ENCODE measurements around the gene BLNK. TPM values are rescaled to one million over a fixed set of nuclear protein-coding genes. Genes with fewer than 3 reads are reported as not detected.

Gene BLNK
- polyA plus RNA-seq, 1 donor = 27.4 TPM

GRCh38 chr10:96275685-96276418 is 4.5 kb upstream of the BLNK start:
- WGBS (ENCODE audit: insufficient coverage, low lambda C conversion rate) = no CpG with 5 or more reads among the region's 2 CpGs
- Histone ChIP-seq H3K9me3 (ENCODE audit: control insufficient read depth, low read depth, low read length) (peaks cover 3% of the 10 kb centered on the region), H3K27ac (ENCODE audit: low read length) (no peak overlapping the region), H3K4me3 (ENCODE audit: low read length) (no peak overlapping the region), H3K4me1 (ENCODE audit: control insufficient read depth, insufficient read depth, low read length) (peaks cover 26% of the 10 kb centered on the region), H3K27me3 (ENCODE audit: control insufficient read depth, insufficient read depth, low read length) (no peaks in the 10 kb centered on the region), H3K36me3 (ENCODE audit: control insufficient read depth, insufficient read depth, low read length) (no peaks in the 10 kb centered on the region)
- peak in 1 of 2 donors; percentile 33 for DNase-seq

DNA sequence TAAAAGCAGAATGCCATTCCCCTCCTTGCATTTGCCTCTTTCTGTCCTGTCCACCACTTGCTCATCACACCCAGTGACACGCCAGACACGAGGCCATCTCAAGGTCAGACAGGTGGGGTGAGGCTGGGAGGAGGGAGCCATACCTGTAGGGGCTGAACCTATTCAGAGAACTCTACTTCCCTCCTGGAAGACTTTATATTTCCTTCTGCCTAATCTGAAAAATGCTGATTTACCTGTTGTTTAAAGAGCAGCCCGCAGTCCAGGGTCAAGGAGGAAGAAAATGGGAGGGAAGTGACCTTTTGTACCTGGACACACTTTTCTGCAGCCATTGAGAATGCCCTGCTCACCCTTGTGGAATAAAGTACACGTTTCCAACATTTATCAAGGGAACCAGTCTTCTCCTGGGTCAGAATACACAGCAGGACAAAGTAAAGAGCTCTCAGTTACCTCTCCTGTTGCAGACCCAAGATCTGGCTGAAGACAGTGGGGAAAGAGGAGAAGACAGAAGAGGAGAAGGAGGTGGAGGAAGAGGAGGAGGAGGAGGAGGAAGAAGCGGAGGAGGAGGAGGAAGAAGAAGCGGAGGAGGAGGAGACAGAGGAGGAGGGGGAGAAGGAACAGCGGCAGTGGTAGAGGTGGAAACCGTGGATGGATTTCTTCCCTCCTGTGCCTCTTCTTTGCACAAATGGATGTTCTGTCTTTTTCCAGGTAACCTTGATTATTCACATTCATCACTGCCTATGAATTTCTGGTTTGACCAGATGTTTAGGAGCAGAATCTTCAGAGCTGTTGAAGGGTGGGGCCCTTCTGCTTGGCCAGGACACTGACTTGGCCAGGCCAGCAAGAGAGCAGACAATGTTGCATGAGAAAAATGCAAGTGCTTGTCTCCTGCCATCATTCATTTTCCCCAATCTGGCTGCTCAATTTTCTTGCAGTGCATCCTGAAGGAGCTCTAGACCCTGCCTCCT is 1.2 kb upstream of the BLNK start:
- peak in 1 of 2 donors; percentile 65 for DNase-seq
- H3K4me3 ChIP-seq (ENCODE audit: low read length) = no peak overlapping the region
- H3K36me3 ChIP-seq (ENCODE audit: control insufficient read depth, insufficient read depth, low read length) = no peaks in the 10 kb centered on the region
- peaks cover 3% of the 10 kb centered on the region for H3K9me3 ChIP-seq (ENCODE audit: control insufficient read depth, low read depth, low read length)
- peaks cover 43% of the 10 kb centered on the region for H3K4me1 ChIP-seq (ENCODE audit: control insufficient read depth, insufficient read depth, low read length)
- 94% methylated on average over 2 of the region's 8 CpGs for WGBS (ENCODE audit: insufficient coverage, low lambda C conversion rate)
- H3K27ac ChIP-seq (ENCODE audit: low read length) = peak overlapping the region; percentile 95
- no peaks in the 10 kb centered on the region for H3K27me3 ChIP-seq (ENCODE audit: control insufficient read depth, insufficient read depth, low read length)

DNA sequence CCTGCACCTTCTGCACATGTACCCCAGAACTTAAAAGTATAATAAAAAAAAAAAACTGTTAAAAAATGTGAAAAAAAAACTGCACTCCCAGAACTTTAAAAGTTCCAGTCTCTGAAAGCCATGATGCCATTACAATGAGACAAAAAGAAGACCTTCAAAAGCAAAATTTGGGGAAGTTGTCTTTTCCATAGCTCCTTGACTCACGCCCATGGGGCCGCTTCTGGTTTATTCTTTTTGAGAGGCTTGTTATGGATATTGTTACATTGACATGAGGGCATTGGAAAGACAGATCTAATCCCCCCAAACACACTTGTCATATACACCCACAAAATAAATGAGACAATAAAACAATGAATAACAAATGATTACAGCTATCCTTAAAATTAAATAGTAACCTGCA is 798 bp downstream of the BLNK start:
- Histone ChIP-seq H3K36me3 (ENCODE audit: control insufficient read depth, insufficient read depth, low read length) (peaks cover 12% of the 10 kb centered on the region), H3K27me3 (ENCODE audit: control insufficient read depth, insufficient read depth, low read length) (no peaks in the 10 kb centered on the region), H3K27ac (ENCODE audit: low read length) (peak overlapping the region; percentile 95), H3K4me1 (ENCODE audit: control insufficient read depth, insufficient read depth, low read length) (peaks cover 47% of the 10 kb centered on the region), H3K9me3 (ENCODE audit: control insufficient read depth, low read depth, low read length) (peaks cover 3% of the 10 kb centered on the region), H3K4me3 (ENCODE audit: low read length) (peak overlapping the region; percentile 60)
- no peak for DNase-seq
- no CpG with 5 or more reads among the region's 2 CpGs for WGBS (ENCODE audit: insufficient coverage, low lambda C conversion rate)

- H3K4me1 ChIP-seq (ENCODE audit: control insufficient read depth, insufficient read depth, low read length) = peaks cover 47% of the 10 kb centered on the region
- peaks cover 3% of the 10 kb centered on the region for H3K9me3 ChIP-seq (ENCODE audit: control insufficient read depth, low read depth, low read length)
- peak overlapping the region; percentile 60 for H3K4me3 ChIP-seq (ENCODE audit: low read length)
- H3K27me3 ChIP-seq (ENCODE audit: control insufficient read depth, insufficient read depth, low read length) = no peaks in the 10 kb centered on the region
- peaks cover 12% of the 10 kb centered on the region for H3K36me3 ChIP-seq (ENCODE audit: control insufficient read depth, insufficient read depth, low read length)
- WGBS (ENCODE audit: insufficient coverage, low lambda C conversion rate) = 88% methylated on average over 1 of the region's 6 CpGs
- peak; percentile 35 to 51 for DNase-seq
- peak overlapping the region; percentile 95 for H3K27ac ChIP-seq (ENCODE audit: low read length)
Measured at GRCh38 chr10:96269438-96270300, 1.7 kb downstream of the BLNK start.

GRCh38 chr10:96268341-96268909 is 2.9 kb downstream of the BLNK start:
- Histone ChIP-seq H3K27me3 (ENCODE audit: control insufficient read depth, insufficient read depth, low read length) (no peaks in the 10 kb centered on the region), H3K4me1 (ENCODE audit: control insufficient read depth, insufficient read depth, low read length) (peaks cover 53% of the 10 kb centered on the region), H3K9me3 (ENCODE audit: control insufficient read depth, low read depth, low read length) (peaks cover 3% of the 10 kb centered on the region), H3K36me3 (ENCODE audit: control insufficient read depth, insufficient read depth, low read length) (peaks cover 17% of the 10 kb centered on the region), H3K27ac (ENCODE audit: low read length) (peak overlapping the region; percentile 95), H3K4me3 (ENCODE audit: low read length) (no peak overlapping the region)
- no CpG with 5 or more reads among the region's 2 CpGs for WGBS (ENCODE audit: insufficient coverage, low lambda C conversion rate)
- DNase-seq = no peak

DNA sequence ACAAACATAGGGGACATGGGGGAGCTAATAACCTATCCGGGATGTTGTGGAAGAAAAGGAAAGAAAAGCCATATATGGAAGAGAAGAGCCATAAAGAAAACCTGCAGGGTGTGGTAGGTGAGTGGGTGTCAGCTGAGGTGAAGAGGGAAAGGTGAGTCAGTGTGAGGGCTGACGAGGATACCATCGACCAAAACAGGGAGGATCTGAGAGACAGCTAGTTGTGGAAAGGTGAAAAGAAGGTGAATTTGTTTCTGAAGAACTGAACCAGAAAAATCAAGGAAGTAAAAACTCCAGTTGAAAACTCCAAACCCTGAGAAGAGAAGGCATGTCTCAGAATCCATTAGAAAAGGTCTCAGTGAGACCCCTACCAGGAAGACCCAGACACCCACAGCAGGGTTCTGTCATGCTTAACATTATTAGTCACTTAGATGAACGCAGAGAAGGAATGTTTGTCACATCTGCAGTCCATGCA is 4.1 kb downstream of the BLNK start:
- peaks cover 52% of the 10 kb centered on the region for H3K4me1 ChIP-seq (ENCODE audit: control insufficient read depth, insufficient read depth, low read length)
- peak overlapping the region; percentile 25 for H3K27ac ChIP-seq (ENCODE audit: low read length)
- 57% methylated on average over 3 of the region's 4 CpGs for WGBS (ENCODE audit: insufficient coverage, low lambda C conversion rate)
- peaks cover 17% of the 10 kb centered on the region for H3K36me3 ChIP-seq (ENCODE audit: control insufficient read depth, insufficient read depth, low read length)
- peak in 1 of 2 donors; percentile 62 for DNase-seq
- H3K4me3 ChIP-seq (ENCODE audit: low read length) = no peak overlapping the region
- no peaks in the 10 kb centered on the region for H3K9me3 ChIP-seq (ENCODE audit: control insufficient read depth, low read depth, low read length)
- no peaks in the 10 kb centered on the region for H3K27me3 ChIP-seq (ENCODE audit: control insufficient read depth, insufficient read depth, low read length)

DNA sequence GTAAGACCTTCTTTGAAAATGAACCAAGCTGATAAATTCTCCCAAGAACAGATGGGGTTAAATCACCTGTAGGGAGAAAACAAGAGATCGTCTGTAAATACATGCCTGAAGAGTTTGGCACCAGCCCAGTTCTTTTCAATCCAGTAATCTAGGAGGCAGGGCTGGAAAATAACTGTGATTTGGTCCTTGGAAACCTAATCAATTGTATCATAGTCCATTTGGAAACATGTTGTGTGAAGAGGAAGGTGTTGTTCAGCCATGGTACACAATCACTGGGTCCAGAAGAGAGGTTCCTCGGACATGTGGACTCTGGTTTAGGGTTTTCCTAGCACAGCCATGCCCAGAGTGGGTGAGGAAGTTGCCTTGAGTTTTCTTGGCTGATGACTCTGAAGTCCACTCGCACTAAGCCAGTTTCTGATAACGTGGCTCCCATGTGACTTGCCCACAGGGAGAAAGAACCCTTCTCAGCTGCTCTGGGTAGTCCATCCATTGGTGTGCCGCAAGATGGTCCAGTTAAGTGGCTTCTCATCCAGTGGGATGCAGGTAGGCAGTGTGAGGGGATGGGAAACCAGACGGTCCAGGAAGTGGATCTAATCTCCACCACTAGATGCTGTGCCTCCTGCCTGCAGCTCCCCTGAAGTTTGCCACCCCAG is 5.1 kb downstream of the BLNK start:
- peaks cover 52% of the 10 kb centered on the region for H3K4me1 ChIP-seq (ENCODE audit: control insufficient read depth, insufficient read depth, low read length)
- H3K36me3 ChIP-seq (ENCODE audit: control insufficient read depth, insufficient read depth, low read length) = peaks cover 17% of the 10 kb centered on the region
- no peak overlapping the region for H3K4me3 ChIP-seq (ENCODE audit: low read length)
- WGBS (ENCODE audit: insufficient coverage, low lambda C conversion rate) = no CpG with 5 or more reads among the region's 6 CpGs
- H3K9me3 ChIP-seq (ENCODE audit: control insufficient read depth, low read depth, low read length) = no peaks in the 10 kb centered on the region
- DNase-seq = no peak
- no peaks in the 10 kb centered on the region for H3K27me3 ChIP-seq (ENCODE audit: control insufficient read depth, insufficient read depth, low read length)
- H3K27ac ChIP-seq (ENCODE audit: low read length) = no peak overlapping the region

- H3K4me3 ChIP-seq (ENCODE audit: low read length) = no peak overlapping the region
- WGBS (ENCODE audit: insufficient coverage, low lambda C conversion rate) = no CpG with 5 or more reads among the region's 4 CpGs
- no peaks in the 10 kb centered on the region for H3K9me3 ChIP-seq (ENCODE audit: control insufficient read depth, low read depth, low read length)
- H3K36me3 ChIP-seq (ENCODE audit: control insufficient read depth, insufficient read depth, low read length) = peaks cover 17% of the 10 kb centered on the region
- peaks cover 60% of the 10 kb centered on the region for H3K4me1 ChIP-seq (ENCODE audit: control insufficient read depth, insufficient read depth, low read length)
- no peak for DNase-seq
- no peaks in the 10 kb centered on the region for H3K27me3 ChIP-seq (ENCODE audit: control insufficient read depth, insufficient read depth, low read length)
- H3K27ac ChIP-seq (ENCODE audit: low read length) = no peak overlapping the region
Measured at GRCh38 chr10:96264938-96265337, 6.4 kb downstream of the BLNK start.

GRCh38 chr10:96263669-96264068 is 7.7 kb downstream of the BLNK start:
- Histone ChIP-seq H3K9me3 (ENCODE audit: control insufficient read depth, low read depth, low read length) (no peaks in the 10 kb centered on the region), H3K27me3 (ENCODE audit: control insufficient read depth, insufficient read depth, low read length) (no peaks in the 10 kb centered on the region), H3K27ac (ENCODE audit: low read length) (no peak overlapping the region), H3K4me3 (ENCODE audit: low read length) (no peak overlapping the region), H3K4me1 (ENCODE audit: control insufficient read depth, insufficient read depth, low read length) (peaks cover 65% of the 10 kb centered on the region), H3K36me3 (ENCODE audit: control insufficient read depth, insufficient read depth, low read length) (peaks cover 17% of the 10 kb centered on the region)
- no peak for DNase-seq
- WGBS (ENCODE audit: insufficient coverage, low lambda C conversion rate) = no CpG with 5 or more reads among the region's 4 CpGs

All from large intestine (tissue), 3 donors.